B cell (primary cell): ENCODE results near the gene ZNF483.

Experiments
- EZH2 ChIP-seq: IDR thresholded peaks from 2 replicates; pipeline ENCODE4 v1.6.1; 2012; ENCODE audit warnings: borderline replicate concordance, low read depth, mild to moderate bottlenecking, moderate library complexity, low read length; ENCODE audit not compliant: insufficient read depth, poor library complexity, severe bottlenecking
- TF ChIP-seq, protein P1 (sequence below): fragments of 200-600 bp; IDR thresholded peaks from one replicate; pipeline ENCODE4 v1.8.0; 2022; ENCODE audit warnings: antibody characterized with exemption, mild to moderate bottlenecking

- TF ChIP-seq EZH2 = no peak
- TF ChIP-seq, protein P1, sequence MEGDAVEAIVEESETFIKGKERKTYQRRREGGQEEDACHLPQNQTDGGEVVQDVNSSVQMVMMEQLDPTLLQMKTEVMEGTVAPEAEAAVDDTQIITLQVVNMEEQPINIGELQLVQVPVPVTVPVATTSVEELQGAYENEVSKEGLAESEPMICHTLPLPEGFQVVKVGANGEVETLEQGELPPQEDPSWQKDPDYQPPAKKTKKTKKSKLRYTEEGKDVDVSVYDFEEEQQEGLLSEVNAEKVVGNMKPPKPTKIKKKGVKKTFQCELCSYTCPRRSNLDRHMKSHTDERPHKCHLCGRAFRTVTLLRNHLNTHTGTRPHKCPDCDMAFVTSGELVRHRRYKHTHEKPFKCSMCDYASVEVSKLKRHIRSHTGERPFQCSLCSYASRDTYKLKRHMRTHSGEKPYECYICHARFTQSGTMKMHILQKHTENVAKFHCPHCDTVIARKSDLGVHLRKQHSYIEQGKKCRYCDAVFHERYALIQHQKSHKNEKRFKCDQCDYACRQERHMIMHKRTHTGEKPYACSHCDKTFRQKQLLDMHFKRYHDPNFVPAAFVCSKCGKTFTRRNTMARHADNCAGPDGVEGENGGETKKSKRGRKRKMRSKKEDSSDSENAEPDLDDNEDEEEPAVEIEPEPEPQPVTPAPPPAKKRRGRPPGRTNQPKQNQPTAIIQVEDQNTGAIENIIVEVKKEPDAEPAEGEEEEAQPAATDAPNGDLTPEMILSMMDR = no peak
Measured at GRCh38 chr9:111601237-111602018, 76.4 kb downstream of the ZNF483 start.
